Astrocyte of the cerebellum (primary cell): ENCODE measurements around the gene MTARC2.

Experiments used
- DNase-seq: peaks from one replicate; pipeline ENCODE4 v3.0.0-alpha.2; 2011; ENCODE audit warnings: low read depth
- H3K4me3 ChIP-seq: 2 replicates; pipeline ENCODE4 v1.5.1; 2011; ENCODE audit warnings: mild to moderate bottlenecking, low read depth, low read length, moderate library complexity
- CTCF ChIP-seq: IDR thresholded peaks from 2 replicates; pipeline ENCODE4 v1.5.1; 2012; ENCODE audit warnings: low read length, low read depth, moderate library complexity, mild to moderate bottlenecking; ENCODE audit errors: missing control alignments
- in situ Hi-C: cut with HindIII; loops from 2 replicates; pipeline ENCODE4 v1.10.0; 2017; ENCODE audit warnings: low sequenced_read_pairs

MTARC2 gene

GRCh38 chr1:220748089-220748934 is at the start of gene MTARC2:
Gene MTARC2 (plus strand): TSS chr1:220748322. CDS start chr1:220748532, 210 bp downstream.
- no peak for DNase-seq
- in situ Hi-C loops: no loop called here
- H3K4me3 ChIP-seq: peak within 1 kb of the TSS; percentile 60
- TF ChIP-seq CTCF: no peak

- no peak for DNase-seq
- in situ Hi-C loops: no loop called here
- no peak for TF ChIP-seq CTCF
- H3K4me3 ChIP-seq: no peak overlapping the region
These were observed 49.5 kb upstream of the MTARC2 start for GRCh38 chr1:220698607-220699016.

- no peak for DNase-seq
- H3K4me3 ChIP-seq: no peak overlapping the region
- no peak for TF ChIP-seq CTCF
- in situ Hi-C loops: no loop called here
These were observed 49.1 kb upstream of the MTARC2 start for GRCh38 chr1:220699044-220699443.

GRCh38 chr1:220700556-220701179 is 47.5 kb upstream of the MTARC2 start:
- in situ Hi-C loops: no loop called here
- TF ChIP-seq CTCF: no peak
- no peak for DNase-seq

GRCh38 chr1:220701974-220702373 is 46.1 kb upstream of the MTARC2 start:
- no peak overlapping the region for H3K4me3 ChIP-seq
- TF ChIP-seq CTCF: no peak
- in situ Hi-C loops: no loop called here
- no peak for DNase-seq

More at GRCh38 chr1:220700556-220701179, 47.5 kb upstream of the MTARC2 start:
- H3K4me3 ChIP-seq: no peak overlapping the region

- TF ChIP-seq CTCF: no peak
- no peak overlapping the region for H3K4me3 ChIP-seq
- DNase-seq: no peak
- in situ Hi-C loops: no loop called here
These were observed 45.3 kb upstream of the MTARC2 start for GRCh38 chr1:220702733-220703270.
